AG04450 (cell line): ENCODE data around the gene MN1. TPM values are rescaled to one million over a fixed set of nuclear protein-coding genes. Genes with fewer than 3 reads are reported as not detected.

Experiments
- CTCF ChIA-PET: fragments of 300-600, 350-600 bp; formaldehyde crosslinking; extraction: SDS; loops from one replicate; lab custom pipeline; 2022; ENCODE audit warnings: antibody characterized with exemption, inconsistent platforms; lab: Charles Lee
- POLR2A ChIA-PET: fragments of 350-600 bp; formaldehyde crosslinking; extraction: SDS; loops from one replicate; lab custom pipeline; 2021; ENCODE audit warnings: antibody characterized with exemption, inconsistent platforms; lab: Yijun Ruan, JAX
- DNase-seq: peaks from one replicate; pipeline ENCODE4 v3.0.0-alpha.2; 2011; ENCODE audit warnings: low read depth, low spot score
- H3K27ac ChIP-seq: one replicate; pipeline ENCODE4 v1.5.1; 2012; ENCODE audit warnings: low read depth, low read length, control low read depth
- H3K27me3 ChIP-seq: one replicate; pipeline ENCODE4 v1.6.0; 2012; ENCODE audit warnings: low read length; ENCODE audit not compliant: control insufficient read depth, insufficient read depth
- H3K4me3 ChIP-seq: 2 replicates; pipeline ENCODE4 v1.5.1; 2011; ENCODE audit warnings: mild to moderate bottlenecking, low read depth, low read length, control low read depth
- H3K9me3 ChIP-seq: 2 replicates; pipeline ENCODE4 v1.5.1; 2012; ENCODE audit warnings: low read length; ENCODE audit not compliant: control insufficient read depth, insufficient read depth
- CTCF ChIP-seq: IDR thresholded peaks from 2 replicates; pipeline ENCODE4 v1.5.1; 2011; ENCODE audit warnings: low read depth, low read length, control low read depth, inconsistent platforms
- polyA plus RNA-seq: library from polyadenylated mRNA; depleted of rRNA; stranded (reverse); fragments of >200 nt; gene quantifications from 2 replicates; pipeline ENCODE4 v1.2.3, GENCODE V29; 2011

Gene MN1
- polyA plus RNA-seq, 1 experiment: 2.7 TPM

DNA sequence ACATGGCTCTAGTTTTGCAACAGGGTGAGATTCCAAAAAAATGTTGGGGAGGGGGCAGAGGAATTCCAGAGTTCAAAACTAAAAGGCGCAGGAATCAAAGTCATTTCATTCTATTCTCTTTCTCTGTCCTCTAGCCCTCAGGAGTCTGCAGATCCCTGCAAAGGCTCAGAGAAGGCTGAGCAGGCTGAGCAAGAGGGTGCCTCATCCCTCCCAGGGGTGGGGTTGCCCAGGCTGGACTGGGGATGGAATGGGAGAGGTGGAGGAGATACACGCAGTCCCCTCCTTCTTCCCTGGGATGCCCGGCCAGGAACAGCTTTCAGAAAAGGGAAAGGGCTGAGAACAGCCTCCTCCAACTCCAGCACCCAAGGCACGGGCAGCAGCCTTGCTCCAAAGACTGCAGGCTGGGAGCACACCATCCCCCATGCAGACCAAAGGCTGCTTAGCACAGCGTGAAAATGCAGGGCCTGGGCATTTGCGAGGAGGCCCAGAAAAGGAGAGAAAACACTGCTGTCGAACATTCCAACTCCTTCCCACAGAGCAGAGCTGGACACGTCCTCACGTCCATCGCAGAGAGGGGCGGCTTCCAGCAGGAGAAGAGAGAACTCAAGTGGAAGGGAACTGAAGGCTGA is 51.8 kb downstream of the MN1 start:
- no peak for TF ChIP-seq CTCF
- CTCF ChIA-PET: no interaction called here
- peaks cover 13% of the 10 kb centered on the region for H3K27me3 ChIP-seq
- no peak overlapping the region for H3K27ac ChIP-seq
- no peaks in the 10 kb centered on the region for H3K9me3 ChIP-seq
- POLR2A ChIA-PET: no interaction called here
- H3K4me3 ChIP-seq: no peak overlapping the region
- DNase-seq: no peak

- peak overlapping the region; percentile 52 for H3K27ac ChIP-seq
- ChIA-PET CTCF (no interaction called here), POLR2A (no interaction called here)
- H3K9me3 ChIP-seq: no peaks in the 10 kb centered on the region
- no peak for DNase-seq
- TF ChIP-seq CTCF: no peak
- H3K4me3 ChIP-seq: peak overlapping the region; percentile 25
- peaks cover 10% of the 10 kb centered on the region for H3K27me3 ChIP-seq
These were observed 52.8 kb downstream of the MN1 start for GRCh38 chr22:27748751-27749191.

DNA sequence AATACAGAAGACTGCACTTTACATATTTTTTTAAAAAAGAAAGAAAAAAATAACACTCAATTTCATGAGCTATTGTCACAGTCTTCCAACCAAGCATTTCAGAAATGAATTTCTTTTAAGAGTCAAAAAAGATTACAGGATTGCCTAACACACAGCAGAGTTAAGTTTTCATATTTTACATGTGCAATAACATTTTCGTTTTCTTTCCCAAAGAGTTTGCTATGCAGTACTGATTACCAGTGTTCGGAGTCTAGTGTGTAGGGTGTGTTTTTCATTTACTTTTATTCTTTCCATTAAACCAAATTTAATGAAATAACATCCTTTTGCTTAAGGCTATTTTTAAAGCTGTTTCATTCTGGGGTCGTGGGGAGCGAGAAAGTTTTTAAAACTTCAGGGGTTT is 53.2 kb downstream of the MN1 start:
- H3K27ac ChIP-seq: no peak overlapping the region
- TF ChIP-seq CTCF: no peak
- ChIA-PET CTCF (no interaction called here), POLR2A (no interaction called here)
- peaks cover 10% of the 10 kb centered on the region for H3K27me3 ChIP-seq
- H3K4me3 ChIP-seq: no peak overlapping the region
- H3K9me3 ChIP-seq: no peaks in the 10 kb centered on the region
- DNase-seq: no peak

DNA sequence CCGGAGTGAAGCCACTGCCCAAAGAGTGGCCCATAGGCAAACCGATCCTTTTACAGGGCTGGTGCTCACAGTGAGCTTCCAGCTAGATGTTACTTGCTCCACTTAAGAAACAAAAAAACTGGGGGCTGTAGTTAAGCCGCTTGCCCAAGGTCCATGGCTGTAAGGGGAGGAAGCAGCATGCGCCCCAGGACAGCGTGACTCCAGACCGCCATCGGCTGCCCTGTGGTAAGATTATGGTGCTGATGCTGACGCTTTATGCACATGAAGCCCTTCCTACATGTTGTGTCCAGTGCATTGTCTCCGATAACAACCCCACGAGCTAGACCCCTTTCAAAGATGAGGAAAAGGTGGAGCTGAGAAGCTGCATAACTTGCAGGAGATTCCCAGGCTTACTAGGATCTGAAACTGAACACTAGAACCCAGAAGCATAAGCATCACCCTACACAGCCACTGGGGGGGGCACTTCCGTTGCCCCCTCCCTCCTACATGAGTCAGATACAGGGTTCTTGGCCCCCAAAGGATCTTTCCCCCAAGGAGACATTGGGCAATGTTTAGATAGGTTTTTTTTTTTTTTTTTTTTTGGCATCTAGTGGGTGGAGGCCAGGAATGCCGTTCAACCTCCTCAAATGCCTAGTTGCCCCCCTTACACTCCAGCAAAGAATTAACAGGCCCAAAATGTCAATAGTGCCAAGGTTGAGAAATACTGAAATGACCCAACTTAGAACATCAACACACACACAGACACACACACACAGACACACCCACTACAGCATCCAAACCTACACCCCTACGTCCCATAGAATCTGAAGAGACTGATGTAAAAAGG is 53.9 kb downstream of the MN1 start:
- ChIA-PET POLR2A (no interaction called here), CTCF (no interaction called here)
- peaks cover 5% of the 10 kb centered on the region for H3K27me3 ChIP-seq
- TF ChIP-seq CTCF: no peak
- no peak for DNase-seq
- no peaks in the 10 kb centered on the region for H3K9me3 ChIP-seq
- H3K4me3 ChIP-seq: no peak overlapping the region
- H3K27ac ChIP-seq: no peak overlapping the region

GRCh38 chr22:27746918-27747317 is 54.6 kb downstream of the MN1 start:
- Histone ChIP-seq H3K27ac (no peak overlapping the region), H3K9me3 (no peaks in the 10 kb centered on the region), H3K4me3 (no peak overlapping the region), H3K27me3 (peaks cover 6% of the 10 kb centered on the region)
- POLR2A ChIA-PET: no interaction called here
- CTCF ChIA-PET: no interaction called here
- DNase-seq: no peak
- TF ChIP-seq CTCF: no peak
